Keratinocyte (primary cell): ENCODE data around the gene DCTN4. TPM values are rescaled to one million over a fixed set of nuclear protein-coding genes. Genes with fewer than 3 reads are reported as not detected.

Experiments used
- DNase-seq: peaks from one replicate; pipeline ENCODE4 v3.0.0-alpha.2; 2011; ENCODE audit warnings: low read depth, missing footprints, low spot score
- FAIRE-seq: peaks from 2 replicates; lab custom pipeline; 2011; peaks lifted over from hg19 to GRCh38; lab: Jason Lieb, UNC
- H2AFZ ChIP-seq: 2 replicates; pipeline ENCODE4 v1.6.0; 2012; ENCODE audit warnings: low read length, control low read depth, inconsistent platforms; ENCODE audit not compliant: control insufficient read depth
- H3K27ac ChIP-seq: 2 replicates; pipeline ENCODE4 v1.5.1; 2011; ENCODE audit warnings: low read length; ENCODE audit not compliant: control insufficient read depth, insufficient read depth
- H3K27me3 ChIP-seq: 3 replicates; pipeline ENCODE4 v1.6.0; 2011; ENCODE audit warnings: low read length; ENCODE audit not compliant: control insufficient read depth, insufficient read depth; ENCODE audit errors: extremely low read depth
- H3K36me3 ChIP-seq, 2 experiments: 2 replicates in 1 of 2; 3 replicates in 1 of 2; pipeline ENCODE4 v1.5.1; 2011; ENCODE audit warnings: low read length in 2 of 2, mild to moderate bottlenecking in 1 of 2; ENCODE audit not compliant: control insufficient read depth in 2 of 2, insufficient read depth in 2 of 2; ENCODE audit errors: extremely low read depth in 1 of 2
- H3K4me1 ChIP-seq: 3 replicates; pipeline ENCODE4 v1.5.1; 2011; ENCODE audit warnings: low read length; ENCODE audit not compliant: control insufficient read depth, insufficient read depth; ENCODE audit errors: extremely low read depth
- H3K4me2 ChIP-seq: 3 replicates; pipeline ENCODE4 v1.6.0; 2011; ENCODE audit warnings: low read depth, low read length; ENCODE audit not compliant: control insufficient read depth, insufficient read depth; ENCODE audit errors: extremely low read depth
- H3K4me3 ChIP-seq, 3 experiments: fragments of 200-600 bp in 1 of 3; sonication (generic) in 1 of 3; 2 replicates in 2 of 3; 3 replicates in 1 of 3; pipeline ENCODE4 v1.5.1; 2011 to 2016; ENCODE audit warnings: low read length in 3 of 3, mild to moderate bottlenecking in 3 of 3, control low read depth in 2 of 3, inconsistent platforms in 1 of 3, low read depth in 1 of 3, mixed read lengths in 1 of 3, mixed run types in 1 of 3, moderate library complexity in 1 of 3; ENCODE audit not compliant: control insufficient read depth in 2 of 3, insufficient read depth in 2 of 3; ENCODE audit errors: extremely low read depth in 1 of 3
- H3K79me2 ChIP-seq: 2 replicates; pipeline ENCODE4 v1.6.0; 2012; ENCODE audit warnings: low read length; ENCODE audit not compliant: control insufficient read depth, insufficient read depth
- H3K9ac ChIP-seq: 3 replicates; pipeline ENCODE4 v1.6.0; 2011; ENCODE audit warnings: low read length; ENCODE audit not compliant: control insufficient read depth, insufficient read depth; ENCODE audit errors: extremely low read depth
- H3K9me1 ChIP-seq: 3 replicates; pipeline ENCODE4 v1.6.0; 2011; ENCODE audit warnings: low read length; ENCODE audit not compliant: control insufficient read depth, insufficient read depth; ENCODE audit errors: extremely low read depth
- H3K9me3 ChIP-seq: 2 replicates; pipeline ENCODE4 v1.5.1; 2012; ENCODE audit warnings: low read depth, low read length; ENCODE audit not compliant: control insufficient read depth
- H4K20me1 ChIP-seq: 3 replicates; pipeline ENCODE4 v1.6.0; 2011; ENCODE audit warnings: low read length; ENCODE audit not compliant: control insufficient read depth, insufficient read depth; ENCODE audit errors: extremely low read depth
- EZH2 ChIP-seq: IDR thresholded peaks from one replicate; pipeline ENCODE4 v1.6.1; 2012; ENCODE audit warnings: inconsistent platforms, mild to moderate bottlenecking, low read length, moderate library complexity
- dilution Hi-C: fragments of 300-500 bp; cut with MboI; formaldehyde crosslinking; loops from one replicate; pipeline ENCODE4 v1.7.0; 2020; ENCODE audit warnings: low sequenced_read_pairs; ENCODE audit not compliant: extremely low pct_ligation_motif_present
- polyA plus RNA-seq, 5 experiments: library from polyadenylated mRNA; depleted of rRNA in 3 of 5; stranded (reverse) in 3 of 5; stranded (forward) in 1 of 5; unstranded in 1 of 5; fragments of >200 nt; gene quantifications; 1 replicate in 1 of 5; 2 replicates in 3 of 5; 3 replicates in 1 of 5; pipeline versions ENCODE4 v1.2.1 to v1.2.3, GENCODE V29; 2011 to 2012; ENCODE audit warnings: missing spikeins in 2 of 5, low read depth in 1 of 5, low replicate concordance in 1 of 5
- TF ChIP-seq, protein P1 (sequence below), 3 experiments: IDR thresholded peaks in 1 of 3; conservative IDR thresholded peaks in 1 of 3; optimal IDR thresholded peaks in 1 of 3; 2 replicates in 2 of 3; 3 replicates in 1 of 3; pipeline versions ENCODE3 to v1.5.1; 2011; ENCODE audit warnings: low read length in 3 of 3, mild to moderate bottlenecking in 3 of 3, moderate library complexity in 2 of 3, control low read depth in 1 of 3, inconsistent platforms in 1 of 3; ENCODE audit not compliant: insufficient read depth in 2 of 3; ENCODE audit errors: extremely low read depth in 1 of 3

DCTN4 gene
- polyA plus RNA-seq, 1 donor (not counting 4 experiments of a cell fraction or from before 2014, with no cell fraction given) = 44.3 TPM

DNA sequence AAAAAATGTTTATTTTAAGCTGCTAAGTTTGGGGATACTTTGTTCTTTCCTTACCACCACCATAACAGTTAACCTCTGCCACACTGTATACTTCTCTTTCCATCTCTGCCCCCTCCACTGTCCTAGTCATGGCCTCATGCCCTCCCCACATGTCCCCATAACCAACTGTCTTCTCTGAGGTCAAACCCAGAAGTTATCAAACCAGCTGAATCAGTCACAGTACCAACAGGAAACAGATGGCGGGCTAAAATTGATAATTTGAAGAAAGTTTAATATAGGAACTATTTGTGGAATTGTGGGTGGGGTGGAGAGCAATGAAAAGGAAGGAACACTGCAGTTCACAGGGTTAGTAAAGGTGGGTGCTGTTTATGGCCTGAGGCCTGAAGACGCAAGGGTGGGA lies 5.7 kb upstream of the DCTN4 start:
- Histone ChIP-seq H3K9me3 (no peaks in the 10 kb centered on the region), H3K4me3 (no peak overlapping the region), H3K9ac (no peak overlapping the region), H3K4me2 (no peak overlapping the region), H3K79me2 (no peaks in the 10 kb centered on the region), H3K27me3 (no peaks in the 10 kb centered on the region), H3K9me1 (no peaks in the 10 kb centered on the region), H3K36me3 (no peaks in the 10 kb centered on the region), H3K27ac (no peak overlapping the region), H2AFZ (no peak overlapping the region), H3K4me1 (peaks cover 15% of the 10 kb centered on the region), H4K20me1 (no peaks in the 10 kb centered on the region)
- TF ChIP-seq, protein P1, sequence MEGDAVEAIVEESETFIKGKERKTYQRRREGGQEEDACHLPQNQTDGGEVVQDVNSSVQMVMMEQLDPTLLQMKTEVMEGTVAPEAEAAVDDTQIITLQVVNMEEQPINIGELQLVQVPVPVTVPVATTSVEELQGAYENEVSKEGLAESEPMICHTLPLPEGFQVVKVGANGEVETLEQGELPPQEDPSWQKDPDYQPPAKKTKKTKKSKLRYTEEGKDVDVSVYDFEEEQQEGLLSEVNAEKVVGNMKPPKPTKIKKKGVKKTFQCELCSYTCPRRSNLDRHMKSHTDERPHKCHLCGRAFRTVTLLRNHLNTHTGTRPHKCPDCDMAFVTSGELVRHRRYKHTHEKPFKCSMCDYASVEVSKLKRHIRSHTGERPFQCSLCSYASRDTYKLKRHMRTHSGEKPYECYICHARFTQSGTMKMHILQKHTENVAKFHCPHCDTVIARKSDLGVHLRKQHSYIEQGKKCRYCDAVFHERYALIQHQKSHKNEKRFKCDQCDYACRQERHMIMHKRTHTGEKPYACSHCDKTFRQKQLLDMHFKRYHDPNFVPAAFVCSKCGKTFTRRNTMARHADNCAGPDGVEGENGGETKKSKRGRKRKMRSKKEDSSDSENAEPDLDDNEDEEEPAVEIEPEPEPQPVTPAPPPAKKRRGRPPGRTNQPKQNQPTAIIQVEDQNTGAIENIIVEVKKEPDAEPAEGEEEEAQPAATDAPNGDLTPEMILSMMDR (optimal IDR thresholded peaks at IDR 0.05 in 1 of 3, IDR thresholded peaks at IDR 0.05 in 1 of 3, conservative IDR thresholded peaks at IDR 0.05 in 1 of 3; ENCODE audit: extremely low read depth in 1 of 3, insufficient read depth in 2 of 3, low read length in 3 of 3) = no peak
- no peak for TF ChIP-seq EZH2
- DNase-seq = no peak
- dilution Hi-C loops = no loop called here
- FAIRE-seq = no peak

DNA sequence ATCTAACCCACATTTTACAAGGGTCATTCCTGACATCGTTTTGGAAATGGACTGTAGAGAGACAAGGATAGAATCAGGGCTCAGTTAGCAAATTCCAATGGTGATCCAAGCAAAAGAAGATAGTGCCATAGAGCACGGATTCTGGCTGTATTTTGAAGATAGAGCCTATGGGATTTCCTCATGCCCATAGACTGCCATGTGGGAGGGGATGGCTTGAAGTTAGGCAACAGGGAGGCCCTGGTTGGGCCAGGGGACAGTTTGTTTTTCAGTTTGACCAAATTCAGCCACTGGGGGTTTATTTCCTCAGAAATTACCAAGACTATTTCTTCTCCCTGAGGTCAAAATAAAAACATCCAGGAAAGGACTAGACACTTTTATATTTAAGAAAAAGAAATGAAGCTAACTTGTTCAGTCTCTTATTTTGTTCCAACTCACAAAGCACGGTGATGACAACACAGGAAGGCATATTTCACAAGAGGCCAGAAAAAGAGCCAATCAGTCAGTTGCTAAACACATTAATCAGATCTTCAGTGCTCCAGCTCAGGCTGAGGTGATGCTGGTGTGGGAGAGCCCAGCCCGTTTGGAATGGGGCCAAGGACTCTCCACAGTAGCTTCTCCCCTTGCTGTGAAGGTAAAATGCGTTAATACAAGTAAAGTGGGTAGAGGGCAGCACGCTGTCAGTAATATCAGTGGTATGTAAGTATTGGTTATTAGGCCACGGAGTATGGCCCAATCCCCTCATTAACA lies 4.4 kb upstream of the DCTN4 start:
- peaks cover 20% of the 10 kb centered on the region for H3K4me1 ChIP-seq
- H2AFZ ChIP-seq = peak overlapping the region; percentile 67
- no peaks in the 10 kb centered on the region for H3K9me1 ChIP-seq
- dilution Hi-C loops = no loop called here
- H3K79me2 ChIP-seq = peaks cover under 1% of the 10 kb centered on the region
- H4K20me1 ChIP-seq = no peaks in the 10 kb centered on the region
- no peaks in the 10 kb centered on the region for H3K27me3 ChIP-seq
- peak; percentile 77 for DNase-seq
- peak; percentile 76 for FAIRE-seq
- H3K4me3 ChIP-seq = no peak overlapping the region
- H3K9ac ChIP-seq = peak overlapping the region; percentile 7
- TF ChIP-seq, protein P1 (optimal IDR thresholded peaks at IDR 0.05 in 1 of 3, IDR thresholded peaks at IDR 0.05 in 1 of 3, conservative IDR thresholded peaks at IDR 0.05 in 1 of 3; ENCODE audit: extremely low read depth in 1 of 3, insufficient read depth in 2 of 3, low read length in 3 of 3) = peak in 1 of 3 experiments; percentile 38
- TF ChIP-seq EZH2 = no peak
- H3K4me2 ChIP-seq = peak overlapping the region; percentile 31
- no peaks in the 10 kb centered on the region for H3K36me3 ChIP-seq
- H3K27ac ChIP-seq = peak overlapping the region; percentile 68
- no peaks in the 10 kb centered on the region for H3K9me3 ChIP-seq
